ES-I3 (cell line): ENCODE measurements around the gene TET1.
"Not testable (repeated sequence)": the region's sequence is repeated elsewhere in the genome, so short reads cannot be mapped to it uniquely, and the experiment has no call there.

Experiments
- H3K36me3 ChIP-seq: 2 replicates; pipeline ENCODE4 v1.6.1; 2013; ENCODE audit warnings: mild to moderate bottlenecking, low read length, control low read depth, moderate library complexity; ENCODE audit not compliant: insufficient read depth
- H3K4me1 ChIP-seq: 2 replicates; pipeline ENCODE4 v1.6.1; 2013; ENCODE audit warnings: mild to moderate bottlenecking, control low read depth, low read length; ENCODE audit not compliant: insufficient read depth
- H3K9ac ChIP-seq: 2 replicates; pipeline ENCODE4 v1.6.1; 2013; ENCODE audit warnings: low read depth, mild to moderate bottlenecking, low read length, moderate library complexity
- H3K9me3 ChIP-seq: 2 replicates; pipeline ENCODE4 v1.6.1; 2013; ENCODE audit warnings: mild to moderate bottlenecking, low read length, moderate library complexity; ENCODE audit not compliant: control insufficient read depth, insufficient read depth

Gene TET1

GRCh38 chr10:68613974-68614373 is 53.8 kb downstream of the TET1 start:
- not testable (repeated sequence) for H3K36me3 ChIP-seq, H3K9ac ChIP-seq, H3K4me1 ChIP-seq, H3K9me3 ChIP-seq

DNA sequence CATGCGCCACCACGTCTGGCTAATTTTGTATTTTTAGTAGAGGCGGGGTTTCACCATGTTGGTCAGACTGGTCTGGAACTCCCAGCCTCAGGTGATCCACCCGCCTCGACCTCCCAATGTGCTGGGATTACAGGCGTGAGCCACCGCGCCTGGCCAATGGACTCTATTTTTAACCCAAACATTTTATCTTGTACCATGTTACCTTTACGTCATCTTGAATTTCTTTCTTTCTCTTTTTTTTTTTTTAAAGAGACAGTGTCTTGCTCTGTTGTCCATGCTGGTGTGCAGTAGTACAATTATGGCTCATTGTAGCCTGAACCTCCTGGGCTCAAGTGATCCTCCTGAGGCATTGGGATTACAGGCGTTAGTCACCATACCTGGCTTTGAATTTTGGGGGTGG is 57.6 kb downstream of the TET1 start:
- H3K9ac ChIP-seq, H3K4me1 ChIP-seq, H3K36me3 ChIP-seq: not testable (repeated sequence)

GRCh38 chr10:68618234-68618633 is 58.1 kb downstream of the TET1 start:
- Histone ChIP-seq H3K9me3 (no peaks in the 10 kb centered on the region), H3K4me1 (no peaks in the 10 kb centered on the region), H3K36me3 (no peaks in the 10 kb centered on the region), H3K9ac (no peak overlapping the region)

More for the DNA sequence above, 57.6 kb downstream of the TET1 start:
- not testable (repeated sequence) for H3K9me3 ChIP-seq

- Histone ChIP-seq H3K9ac (no peak overlapping the region), H3K9me3 (no peaks in the 10 kb centered on the region), H3K36me3 (no peaks in the 10 kb centered on the region), H3K4me1 (no peaks in the 10 kb centered on the region)
These were observed 59.5 kb downstream of the TET1 start for GRCh38 chr10:68619595-68619994.

- Histone ChIP-seq H3K36me3 (no peaks in the 10 kb centered on the region), H3K9ac (no peak overlapping the region), H3K4me1 (no peaks in the 10 kb centered on the region), H3K9me3 (no peaks in the 10 kb centered on the region)
These were observed 65.3 kb downstream of the TET1 start for GRCh38 chr10:68625316-68625921.

- Histone ChIP-seq H3K9me3 (no peaks in the 10 kb centered on the region), H3K9ac (no peak overlapping the region), H3K36me3 (no peaks in the 10 kb centered on the region), H3K4me1 (no peaks in the 10 kb centered on the region)
These were observed 68.5 kb downstream of the TET1 start for GRCh38 chr10:68628576-68629127.

GRCh38 chr10:68632271-68632560 is 72.1 kb downstream of the TET1 start:
- not testable (repeated sequence) for H3K4me1 ChIP-seq, H3K9me3 ChIP-seq, H3K9ac ChIP-seq, H3K36me3 ChIP-seq

GRCh38 chr10:68633281-68633680 is 73.1 kb downstream of the TET1 start:
- no peaks in the 10 kb centered on the region for H3K4me1 ChIP-seq

DNA sequence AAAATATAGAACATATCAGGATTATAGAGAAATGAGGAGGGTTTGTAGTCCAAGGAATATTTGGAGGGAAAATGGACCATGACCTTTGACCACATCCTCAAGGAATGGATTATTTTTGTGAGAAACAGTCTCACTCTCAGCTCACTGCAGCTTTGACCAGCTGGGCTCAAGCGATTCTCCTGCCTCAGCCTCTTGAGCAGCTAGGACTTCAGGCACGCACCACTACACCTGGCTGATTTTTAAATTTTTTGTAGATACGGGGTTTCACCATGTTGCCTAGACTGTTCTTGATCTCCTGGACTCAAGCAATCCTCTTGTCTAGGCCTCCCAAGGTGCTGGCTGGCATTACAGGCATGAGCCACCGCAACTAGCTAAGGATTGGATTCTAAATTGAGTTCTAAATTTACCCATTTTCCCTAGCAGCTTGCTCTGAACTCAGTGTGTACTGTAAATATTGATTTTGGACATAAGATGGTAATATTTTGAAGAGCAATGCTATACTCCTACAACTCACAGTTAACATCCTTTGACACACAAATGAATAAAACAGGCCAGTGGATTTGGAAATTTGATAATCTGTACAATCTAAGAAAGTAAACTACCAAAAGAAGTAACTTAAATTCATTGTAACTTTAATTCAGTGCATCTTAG is 73.8 kb downstream of the TET1 start:
- H3K36me3 ChIP-seq = no peaks in the 10 kb centered on the region
- H3K9me3 ChIP-seq = no peaks in the 10 kb centered on the region
- H3K9ac ChIP-seq = no peak overlapping the region
- no peaks in the 10 kb centered on the region for H3K4me1 ChIP-seq

More at GRCh38 chr10:68633281-68633680, 73.1 kb downstream of the TET1 start:
- Histone ChIP-seq H3K9ac (no peak overlapping the region), H3K9me3 (no peaks in the 10 kb centered on the region), H3K36me3 (no peaks in the 10 kb centered on the region)

DNA sequence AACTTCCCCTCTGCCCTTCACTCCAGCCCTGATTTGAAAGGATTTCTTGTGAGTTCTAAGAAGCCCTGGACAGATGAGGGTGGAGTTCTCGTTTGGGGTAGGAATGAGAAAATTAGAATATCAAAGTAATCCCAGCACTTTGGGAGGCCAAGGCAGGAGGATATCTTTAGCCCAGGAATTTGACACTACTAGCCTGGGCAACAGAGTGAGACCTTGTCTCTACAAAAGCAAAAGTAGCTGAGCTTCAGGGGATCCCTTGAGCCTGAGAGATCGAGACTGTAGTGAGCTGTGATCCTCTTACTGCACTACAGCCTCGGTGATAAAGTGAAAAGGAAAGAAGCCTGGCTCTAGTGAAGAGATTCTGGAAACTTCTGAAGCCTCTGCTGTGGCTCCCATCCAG is 76.2 kb downstream of the TET1 start:
- Histone ChIP-seq H3K9ac (no peak overlapping the region), H3K9me3 (no peaks in the 10 kb centered on the region), H3K36me3 (no peaks in the 10 kb centered on the region), H3K4me1 (no peaks in the 10 kb centered on the region)

- peaks cover 22% of the 10 kb centered on the region for H3K36me3 ChIP-seq
- not testable (repeated sequence) for H3K4me1 ChIP-seq, H3K9ac ChIP-seq, H3K9me3 ChIP-seq
These were observed 83.4 kb downstream of the TET1 start for GRCh38 chr10:68643550-68643949.

DNA sequence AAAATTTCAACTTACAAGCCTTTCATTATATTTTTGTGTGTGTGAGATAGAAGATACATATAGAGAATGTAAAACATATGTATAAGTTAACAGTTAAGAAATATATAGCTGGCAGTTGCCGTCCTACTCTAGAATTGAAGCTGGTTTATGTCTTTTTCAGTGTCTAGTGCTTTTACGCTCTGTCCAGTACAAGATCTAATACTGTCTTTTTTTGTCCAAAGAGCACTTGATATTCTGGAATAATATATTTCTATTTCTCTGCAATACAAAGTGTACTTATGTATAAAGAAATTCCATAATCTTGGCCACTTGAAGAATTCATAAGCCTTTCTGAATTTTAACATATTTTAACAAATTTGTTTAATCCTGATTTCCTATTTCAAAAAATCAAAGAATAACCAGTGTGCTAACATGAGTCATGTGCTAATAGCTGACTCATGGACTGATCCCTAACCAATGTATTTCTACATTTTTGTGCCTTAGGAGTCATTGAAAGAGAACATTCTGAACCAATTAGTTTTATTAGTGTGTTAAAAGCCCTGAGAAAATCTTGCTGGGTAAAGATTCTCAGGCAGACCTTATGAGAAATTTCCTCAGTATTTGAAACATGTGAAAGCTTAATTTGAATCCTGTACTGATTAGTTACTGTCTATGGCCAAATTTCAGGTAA is 87.7 kb downstream of the TET1 start:
- H3K9me3 ChIP-seq = no peaks in the 10 kb centered on the region
- no peaks in the 10 kb centered on the region for H3K4me1 ChIP-seq
- H3K36me3 ChIP-seq = peaks cover 33% of the 10 kb centered on the region
- no peak overlapping the region for H3K9ac ChIP-seq

DNA sequence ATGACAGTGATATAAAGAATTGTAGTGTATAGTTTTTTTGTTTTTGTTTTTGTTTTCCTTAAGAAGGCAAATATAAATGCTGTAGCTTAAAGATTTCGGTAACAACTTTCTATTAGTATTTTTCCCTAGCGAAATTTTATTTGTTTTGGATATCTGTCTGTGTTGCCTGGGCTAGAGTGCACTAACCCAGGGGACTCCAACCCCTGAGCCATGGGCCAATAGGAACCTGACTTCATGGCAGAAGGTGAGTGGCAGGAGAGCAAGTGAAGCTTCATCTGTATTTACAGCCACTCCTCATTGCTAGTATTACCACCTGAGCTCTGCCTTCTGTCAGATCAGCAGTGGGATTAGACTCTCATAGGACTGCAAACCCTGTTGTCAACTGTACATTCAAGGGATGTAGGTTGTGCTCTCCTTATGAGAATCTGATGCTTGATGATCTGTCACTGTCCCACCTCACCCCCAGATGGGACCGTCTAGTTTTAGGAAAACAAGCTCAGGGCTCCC is 95.5 kb downstream of the TET1 start:
- peaks cover 6% of the 10 kb centered on the region; the same call in 1 of the 2 replicates for H3K4me1 ChIP-seq
- no peaks in the 10 kb centered on the region for H3K9me3 ChIP-seq
- peaks cover 19% of the 10 kb centered on the region for H3K36me3 ChIP-seq
- no peak overlapping the region for H3K9ac ChIP-seq

DNA sequence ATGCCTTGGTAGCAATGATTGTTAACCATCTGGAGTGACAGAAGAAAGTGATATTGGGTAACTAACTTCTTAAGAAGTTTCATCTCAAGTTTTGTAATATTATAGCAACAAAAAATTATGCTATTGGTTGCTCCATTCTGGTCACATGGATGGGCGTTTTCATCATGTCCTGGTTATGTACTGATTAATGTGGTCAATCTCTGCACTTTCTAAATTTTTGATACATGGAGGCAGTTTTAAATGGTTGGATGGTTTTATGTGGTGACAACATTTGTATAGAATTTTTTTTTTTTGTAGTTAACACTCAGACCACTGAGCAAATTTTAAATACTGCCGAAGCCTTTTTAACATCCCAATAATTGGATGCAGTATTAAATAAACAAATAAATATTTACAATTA is 105.7 kb downstream of the TET1 start:
- Histone ChIP-seq H3K9me3 (no peaks in the 10 kb centered on the region), H3K36me3 (peaks cover 3% of the 10 kb centered on the region), H3K9ac (no peak overlapping the region), H3K4me1 (no peaks in the 10 kb centered on the region)

DNA sequence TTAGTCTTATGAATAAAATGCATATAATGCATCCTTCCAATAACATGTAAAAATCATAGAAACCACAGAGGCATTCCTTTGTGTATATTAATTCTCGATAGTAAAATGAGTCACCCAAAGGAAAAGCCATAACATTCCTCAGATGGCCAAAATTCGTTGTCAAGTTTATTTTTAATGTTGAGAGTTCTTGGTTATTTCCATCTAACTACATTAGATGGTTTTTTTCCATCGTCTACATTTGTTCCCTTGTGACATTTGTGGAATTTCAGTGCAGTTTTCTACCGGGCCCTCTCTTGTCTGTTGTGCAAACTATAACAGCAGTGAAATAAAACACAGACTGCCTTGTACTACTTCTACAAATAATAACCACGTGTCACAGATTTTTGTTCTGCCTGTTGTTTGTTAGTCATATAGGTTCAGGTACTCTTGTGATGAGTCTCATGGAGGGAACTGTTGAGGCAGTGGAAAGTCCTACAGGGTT is 106.2 kb downstream of the TET1 start:
- Histone ChIP-seq H3K4me1 (no peaks in the 10 kb centered on the region), H3K36me3 (peaks cover 3% of the 10 kb centered on the region), H3K9ac (no peak overlapping the region), H3K9me3 (no peaks in the 10 kb centered on the region)
